Heart right ventricle (tissue), 16 donors: ENCODE measurements around the gene MARCHF7. TPM values are rescaled to one million over a fixed set of nuclear protein-coding genes. Genes with fewer than 3 reads are reported as not detected.
"Not testable (repeated sequence)": the region's sequence is repeated elsewhere in the genome, so short reads cannot be mapped to it uniquely, and the experiment has no call there.

Experiments
- ATAC-seq, 8 donors: fragments of 200-7000 bp; cut with Tn5 transposase; one replicate each; pipeline ENCODE4 v1.9.1; 2020; ENCODE audit warnings: mild to moderate bottlenecking in 8 of 8, moderate library complexity in 8 of 8, moderate number of reproducible peaks in 1 of 8
- DNase-seq, 2 donors: peaks; one replicate each; pipeline ENCODE4 v3.0.0-alpha.2; 2020
- H3K27ac ChIP-seq, 10 donors: fragments of 200-600 bp; sonication (generic) in 2 of 10; one replicate each; pipeline versions ENCODE4 v1.5.0 to v1.8.0; 2020 to 2022; ENCODE audit warnings: mild to moderate bottlenecking in 3 of 10
- H3K27me3 ChIP-seq, 7 donors: fragments of 200-600 bp; one replicate each; pipeline ENCODE4 v1.8.0; 2021 to 2022; ENCODE audit warnings: mild to moderate bottlenecking in 2 of 7
- H3K36me3 ChIP-seq, 9 donors: fragments of 200-600 bp; sonication (generic) in 1 of 9; one replicate each; pipeline versions ENCODE4 v1.5.0 to v1.8.0; 2020 to 2022; ENCODE audit warnings: mild to moderate bottlenecking in 2 of 9
- H3K4me1 ChIP-seq, 9 donors: fragments of 200-600 bp; sonication (generic) in 1 of 9; one replicate each; pipeline versions ENCODE4 v1.5.0 to v1.8.0; 2020 to 2022; ENCODE audit warnings: mild to moderate bottlenecking in 4 of 9
- H3K4me3 ChIP-seq, 10 donors: fragments of 200-600 bp; sonication (generic) in 2 of 10; one replicate each; pipeline versions ENCODE4 v1.5.0 to v1.8.0; 2020 to 2022; ENCODE audit warnings: mild to moderate bottlenecking in 7 of 10, moderate library complexity in 2 of 10
- H3K9me3 ChIP-seq, 11 donors: fragments of 200-600 bp in 10 of 11; sonication (generic) in 2 of 11; one replicate each; pipeline versions ENCODE4 v1.5.0 to v1.8.0; 2013 to 2022; ENCODE audit warnings: mild to moderate bottlenecking in 2 of 11, control low read depth in 1 of 11, moderate library complexity in 1 of 11
- WGBS, 2 donors: extraction: QIAGEN DNeasy Blood & Tissue Kit; methylation state at CpG; one replicate each; pipeline ENCODE4 v1.1.7; 2013; ENCODE audit warnings: inconsistent platforms in 1 of 2; 5-methylcytosine and 5-hydroxymethylcytosine counted together
- intact Hi-C, 10 donors: fragments of 100-400 bp; cut with DNase I; formaldehyde crosslinking; loops; one replicate each; pipeline versions ENCODE4 v1.11.1 to v1.14.2; 2022
- polyA plus RNA-seq, 2 donors: library from polyadenylated mRNA; stranded (reverse); fragments of 200-250 nt; gene quantifications; one replicate each; pipeline ENCODE4 v1.2.3, GENCODE V29; 2013
- total RNA-seq, 10 donors: library from RNA; stranded (reverse); fragmentation: NEBNext Ultra II Directional in 3 of 10; extraction: Animal tissue kit (Norgen Biotek cat#: 25700) in 3 of 10; gene quantifications; one replicate each; pipeline versions ENCODE4 v1.2.1 to v1.2.4, GENCODE V29; 2021 to 2023
- TF ChIP-seq, protein P1 (sequence below), 9 donors: fragments of 200-600 bp; sonication (generic) in 2 of 9; IDR thresholded peaks; one replicate each; pipeline versions ENCODE4 v1.5.0 to v1.8.0; 2021 to 2022; ENCODE audit warnings: antibody characterized with exemption in 9 of 9, mild to moderate bottlenecking in 5 of 9, moderate library complexity in 1 of 9
- donor health status: Arrhythmogenic right ventricular cardiomyopathy.
- donor health status: ischemic (EF 13 %, LVEDD 7.1; RV severe dilation, severe dysfunction).
- donor health status: healthy with polysubstance abuse.
- donor health status: DM: no; HTN: yes; CAD: no.
- donor health status: DM: no; HTN: no; CAD: no.
- donor health status: ischemic (EF 25% LVEDD 6.9; RV normal size, moderate dysfunction).
- donor health status: ischemic (EF 25% LVEDD 5.7; RV mildly dilated, moderate dysfunction).
- donor health status: healthy.
- donor health status: DM: yes; HTN: yes; CAD: no.
- donor health status: Ischemic cardiomyopathy.
- donor health status: ischemic (EF 35%, LVEDD 5.7; RV mildly dilated, moderate dysfunction).
- donor health status: nonischemic (EF 11% LVEDD 7.7; RV severe dilation, severe dysfunction).
- donor health status: DM: yes; HTN: yes; CAD: no.
- donor health status: PGD.
- donor health status: ischemic (EF 29% LVEDD 5.4; RV normal size, mild dysfunction).
- donor health status: nonischemic (EF 23%, LVEDD 6.1; RV moderate dilation, normal function).

The MARCHF7 gene
- total and polyA plus RNA-seq, 12 donors = 20.3 to 101 (median 88.1) TPM

- 54 to 65% methylated on average over 11 of the region's 11 CpGs for WGBS, 2 donors
- no peaks in the 10 kb centered on the region for H3K27me3 ChIP-seq
- no peaks in the 10 kb centered on the region for H3K9me3 ChIP-seq
- intact Hi-C loops = no loop called here
- peak in 6 of 8 donors; percentile 61 to 89 (median 79) for ATAC-seq
- peaks cover 0 to 51% (median 20%) of the 10 kb centered on the region in 9 donors for H3K4me1 ChIP-seq
- TF ChIP-seq, protein P1, sequence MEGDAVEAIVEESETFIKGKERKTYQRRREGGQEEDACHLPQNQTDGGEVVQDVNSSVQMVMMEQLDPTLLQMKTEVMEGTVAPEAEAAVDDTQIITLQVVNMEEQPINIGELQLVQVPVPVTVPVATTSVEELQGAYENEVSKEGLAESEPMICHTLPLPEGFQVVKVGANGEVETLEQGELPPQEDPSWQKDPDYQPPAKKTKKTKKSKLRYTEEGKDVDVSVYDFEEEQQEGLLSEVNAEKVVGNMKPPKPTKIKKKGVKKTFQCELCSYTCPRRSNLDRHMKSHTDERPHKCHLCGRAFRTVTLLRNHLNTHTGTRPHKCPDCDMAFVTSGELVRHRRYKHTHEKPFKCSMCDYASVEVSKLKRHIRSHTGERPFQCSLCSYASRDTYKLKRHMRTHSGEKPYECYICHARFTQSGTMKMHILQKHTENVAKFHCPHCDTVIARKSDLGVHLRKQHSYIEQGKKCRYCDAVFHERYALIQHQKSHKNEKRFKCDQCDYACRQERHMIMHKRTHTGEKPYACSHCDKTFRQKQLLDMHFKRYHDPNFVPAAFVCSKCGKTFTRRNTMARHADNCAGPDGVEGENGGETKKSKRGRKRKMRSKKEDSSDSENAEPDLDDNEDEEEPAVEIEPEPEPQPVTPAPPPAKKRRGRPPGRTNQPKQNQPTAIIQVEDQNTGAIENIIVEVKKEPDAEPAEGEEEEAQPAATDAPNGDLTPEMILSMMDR (IDR thresholded peaks at IDR 0.05) = no peak
- H3K27ac ChIP-seq = peak overlapping the region in 7 of 10 donors; percentile 11 to 36 (median 19)
- DNase-seq = peak; percentile 27 to 34
- H3K4me3 ChIP-seq = no peak overlapping the region
- H3K36me3 ChIP-seq = peaks cover 0 to 100% (median 12%) of the 10 kb centered on the region in 9 donors
Measured at GRCh38 chr2:159737917-159738296, 25.6 kb downstream of the MARCHF7 start.

- H3K4me1 ChIP-seq = peaks cover 0 to 45% (median 20%) of the 10 kb centered on the region in 9 donors
- peaks cover 0 to 100% (median 12%) of the 10 kb centered on the region in 9 donors for H3K36me3 ChIP-seq
- 90 to 91% methylated on average over 15 of the region's 15 CpGs for WGBS, 2 donors
- peak overlapping the region in 3 of 10 donors; percentile 19 to 36 (median 23) for H3K27ac ChIP-seq
- no peak overlapping the region for H3K4me3 ChIP-seq
- H3K27me3 ChIP-seq = no peaks in the 10 kb centered on the region
- intact Hi-C loops = no loop called here
- no peaks in the 10 kb centered on the region for H3K9me3 ChIP-seq
- ATAC-seq (peak in 6 of 8 donors; percentile 29 to 55 (median 43)), DNase-seq (no peak)
- TF ChIP-seq, protein P1 (IDR thresholded peaks at IDR 0.05) = no peak
Measured at GRCh38 chr2:159738509-159739390, 26.4 kb downstream of the MARCHF7 start.

DNA sequence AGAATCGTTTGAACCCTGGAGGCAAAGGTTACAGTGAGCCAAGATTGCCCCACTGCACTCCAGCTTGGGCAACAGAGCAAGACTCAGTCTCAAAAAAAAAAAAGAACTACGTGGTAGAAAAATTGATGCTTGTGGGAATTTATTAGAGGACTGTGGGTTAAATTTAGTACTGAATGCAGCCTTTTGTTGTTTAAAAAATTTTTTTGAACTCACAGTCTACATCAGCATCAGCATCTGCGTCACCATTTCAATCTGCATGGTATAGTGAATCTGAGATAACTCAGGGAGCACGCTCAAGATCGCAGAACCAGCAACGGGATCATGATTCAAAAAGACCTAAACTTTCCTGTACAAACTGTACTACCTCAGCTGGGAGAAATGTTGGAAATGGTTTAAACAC is 30.5 kb downstream of the MARCHF7 start:
- intact Hi-C loops = no loop called here
- DNase-seq = no peak
- Histone ChIP-seq H3K4me3 (no peak overlapping the region), H3K9me3 (no peaks in the 10 kb centered on the region), H3K4me1 (peaks cover 0 to 35% (median 11%) of the 10 kb centered on the region in 9 donors), H3K27ac (no peak overlapping the region), H3K27me3 (no peaks in the 10 kb centered on the region), H3K36me3 (peaks cover 0 to 95% (median 19%) of the 10 kb centered on the region in 9 donors)
- TF ChIP-seq, protein P1 (IDR thresholded peaks at IDR 0.05) = no peak
- ATAC-seq = no peak
- 91 to 93% methylated on average over 6 of the region's 6 CpGs for WGBS, 2 donors

- H3K27me3 ChIP-seq = no peaks in the 10 kb centered on the region
- DNase-seq (peak in 1 of 2 donors; percentile 14), ATAC-seq (peak; percentile 30 to 95 (median 87))
- peak overlapping the region in 7 of 10 donors; percentile 30 to 69 (median 64) for H3K27ac ChIP-seq
- intact Hi-C loops = no loop called here
- H3K9me3 ChIP-seq = no peaks in the 10 kb centered on the region
- WGBS, 2 donors = 23 to 37% methylated on average over 3 of the region's 3 CpGs
- no peak overlapping the region for H3K4me3 ChIP-seq
- H3K4me1 ChIP-seq = peaks cover 0 to 24% (median 8%) of the 10 kb centered on the region in 9 donors
- TF ChIP-seq, protein P1 (IDR thresholded peaks at IDR 0.05) = no peak
- peaks cover 0 to 95% (median 30%) of the 10 kb centered on the region in 9 donors for H3K36me3 ChIP-seq
Measured at GRCh38 chr2:159744363-159744762, 32.1 kb downstream of the MARCHF7 start.

GRCh38 chr2:159745237-159745636 is 32.9 kb downstream of the MARCHF7 start:
- H3K9me3 ChIP-seq, DNase-seq, intact Hi-C loops, ATAC-seq, H3K4me3 ChIP-seq, H3K27me3 ChIP-seq: not testable (repeated sequence)
- peaks cover 0 to 95% (median 32%) of the 10 kb centered on the region in 9 donors for H3K36me3 ChIP-seq
- H3K4me1 ChIP-seq = peaks cover 0 to 27% (median 8%) of the 10 kb centered on the region in 9 donors
- peak overlapping the region in 7 of 10 donors; percentile 36 to 69 (median 64) for H3K27ac ChIP-seq
- WGBS, 2 donors = 87 to 93% methylated on average over 11 of the region's 11 CpGs
